ENCODE measurements around the gene ABI2.
A peak's percentile ranks its signal among the peaks of the same experiment; 100 is the strongest.
"Not testable (repeated sequence)": the region's sequence is repeated elsewhere in the genome, so short reads cannot be mapped to it uniquely, and the experiment has no call there.

ABI2 gene

GRCh38 chr2:203328760-203329540 is 756 bp downstream of the ABI2 start:
- Histone ChIP-seq H3K4me3 (ENCODE audit: insufficient read depth, low read depth, low read length) (peak overlapping the region; percentile 84), H3K4me1 (ENCODE audit: control insufficient read depth, insufficient read depth, low read length) (peaks cover 3% of the 10 kb centered on the region), H3K36me3 (ENCODE audit: control insufficient read depth, insufficient read depth, low read length) (no peaks in the 10 kb centered on the region), H3K27ac (ENCODE audit: insufficient read depth, low read depth, low read length, poor library complexity, severe bottlenecking) (peak overlapping the region; percentile 94), H3K27me3 (ENCODE audit: control insufficient read depth, insufficient read depth, low read length, poor library complexity, severe bottlenecking) (no peaks in the 10 kb centered on the region), H3K9me3 (ENCODE audit: control insufficient read depth, low read length) (no peaks in the 10 kb centered on the region)
- 0 to 1% methylated on average over 26 to 31 of the region's 31 CpGs for WGBS, 2 experiments

- Histone ChIP-seq H3K27ac (ENCODE audit: insufficient read depth, low read depth, low read length, poor library complexity, severe bottlenecking) (no peak overlapping the region), H3K4me1 (ENCODE audit: control insufficient read depth, insufficient read depth, low read length) (peaks cover 3% of the 10 kb centered on the region), H3K9me3 (ENCODE audit: control insufficient read depth, low read length) (no peaks in the 10 kb centered on the region), H3K27me3 (ENCODE audit: control insufficient read depth, insufficient read depth, low read length, poor library complexity, severe bottlenecking) (no peaks in the 10 kb centered on the region), H3K36me3 (ENCODE audit: control insufficient read depth, insufficient read depth, low read length) (no peaks in the 10 kb centered on the region), H3K4me3 (ENCODE audit: insufficient read depth, low read depth, low read length) (peak overlapping the region; percentile 84)
These were observed 2.2 kb downstream of the ABI2 start for GRCh38 chr2:203330434-203330833.

DNA sequence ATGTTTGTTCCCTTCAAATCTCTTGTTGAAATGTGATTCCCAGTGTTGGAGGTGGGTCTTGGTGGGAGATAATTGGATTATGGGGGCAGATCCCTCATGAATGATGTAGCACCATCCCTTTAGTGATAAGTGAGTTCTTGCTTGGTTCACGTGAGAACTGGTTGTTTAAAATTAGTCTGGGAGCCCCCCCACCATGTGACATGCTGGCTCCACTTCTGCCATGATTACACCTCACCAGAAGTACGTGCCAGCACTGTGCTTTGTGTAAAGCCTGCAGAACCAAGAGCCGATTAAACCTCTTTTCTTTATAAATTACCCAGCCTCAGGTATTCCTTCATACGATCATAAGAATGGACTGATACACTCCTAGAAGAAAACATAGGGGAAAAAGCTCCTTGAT is 10.1 kb downstream of the ABI2 start:
- H3K27ac ChIP-seq (ENCODE audit: insufficient read depth, low read depth, low read length, poor library complexity, severe bottlenecking): no peak overlapping the region
- no peak overlapping the region for H3K4me3 ChIP-seq (ENCODE audit: insufficient read depth, low read depth, low read length)
- H3K9me3 ChIP-seq (ENCODE audit: control insufficient read depth, low read length): no peaks in the 10 kb centered on the region
- H3K36me3 ChIP-seq (ENCODE audit: control insufficient read depth, insufficient read depth, low read length): peaks cover 5% of the 10 kb centered on the region
- 84 to 89% methylated on average over 3 to 4 of the region's 4 CpGs for WGBS, 2 experiments
- H3K27me3 ChIP-seq (ENCODE audit: control insufficient read depth, insufficient read depth, low read length, poor library complexity, severe bottlenecking): no peaks in the 10 kb centered on the region
- H3K4me1 ChIP-seq (ENCODE audit: control insufficient read depth, insufficient read depth, low read length): peaks cover 8% of the 10 kb centered on the region

DNA sequence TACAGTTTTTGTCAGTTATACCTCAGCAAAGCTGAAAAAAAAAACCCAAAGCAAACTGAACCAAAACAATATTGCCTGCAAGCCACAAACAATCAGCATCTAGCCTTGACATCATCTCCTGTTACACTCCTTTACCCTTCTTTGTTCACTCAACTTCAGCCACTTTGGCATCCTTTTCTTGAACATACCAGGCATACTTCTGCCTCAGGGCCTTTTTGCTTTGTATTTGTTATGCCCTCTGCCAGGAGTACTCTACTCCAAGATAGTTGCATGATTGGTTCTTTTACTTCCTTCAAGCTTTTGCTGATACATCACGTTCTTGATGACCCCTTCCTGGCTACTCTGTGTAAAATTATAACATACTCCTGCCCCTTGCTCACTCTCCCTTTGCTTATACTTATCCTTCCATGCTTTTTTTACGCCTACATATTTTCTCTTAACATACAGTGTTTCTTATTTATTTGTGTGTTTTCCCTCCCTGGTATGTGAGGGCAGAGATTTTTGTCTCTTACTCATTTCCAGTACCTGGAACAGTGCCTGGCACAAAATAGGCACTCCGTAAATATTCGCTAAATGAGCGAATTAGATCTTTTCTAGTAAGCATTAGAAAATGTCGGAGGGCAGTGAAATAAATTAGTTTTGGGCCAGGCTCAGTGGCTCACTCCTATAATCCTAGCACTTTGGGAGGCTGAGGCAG is 12.7 kb downstream of the ABI2 start:
- Histone ChIP-seq H3K9me3 (ENCODE audit: control insufficient read depth, low read length) (no peaks in the 10 kb centered on the region), H3K4me1 (ENCODE audit: control insufficient read depth, insufficient read depth, low read length) (peaks cover 8% of the 10 kb centered on the region), H3K27me3 (ENCODE audit: control insufficient read depth, insufficient read depth, low read length, poor library complexity, severe bottlenecking) (no peaks in the 10 kb centered on the region), H3K27ac (ENCODE audit: insufficient read depth, low read depth, low read length, poor library complexity, severe bottlenecking) (peak overlapping the region; percentile 69), H3K4me3 (ENCODE audit: insufficient read depth, low read depth, low read length) (no peak overlapping the region), H3K36me3 (ENCODE audit: control insufficient read depth, insufficient read depth, low read length) (peaks cover 5% of the 10 kb centered on the region)
- WGBS, 2 experiments: 87 to 90% methylated on average over 5 to 6 of the region's 6 CpGs

GRCh38 chr2:203341741-203342310 is 13.6 kb downstream of the ABI2 start:
- Histone ChIP-seq H3K27me3 (ENCODE audit: control insufficient read depth, insufficient read depth, low read length, poor library complexity, severe bottlenecking) (no peaks in the 10 kb centered on the region), H3K4me1 (ENCODE audit: control insufficient read depth, insufficient read depth, low read length) (peaks cover 8% of the 10 kb centered on the region), H3K4me3 (ENCODE audit: insufficient read depth, low read depth, low read length) (no peak overlapping the region), H3K9me3 (ENCODE audit: control insufficient read depth, low read length) (no peaks in the 10 kb centered on the region), H3K27ac (ENCODE audit: insufficient read depth, low read depth, low read length, poor library complexity, severe bottlenecking) (no peak overlapping the region), H3K36me3 (ENCODE audit: control insufficient read depth, insufficient read depth, low read length) (no peaks in the 10 kb centered on the region)
- 89 to 99% methylated on average over 2 of the region's 2 CpGs for WGBS, 2 experiments

DNA sequence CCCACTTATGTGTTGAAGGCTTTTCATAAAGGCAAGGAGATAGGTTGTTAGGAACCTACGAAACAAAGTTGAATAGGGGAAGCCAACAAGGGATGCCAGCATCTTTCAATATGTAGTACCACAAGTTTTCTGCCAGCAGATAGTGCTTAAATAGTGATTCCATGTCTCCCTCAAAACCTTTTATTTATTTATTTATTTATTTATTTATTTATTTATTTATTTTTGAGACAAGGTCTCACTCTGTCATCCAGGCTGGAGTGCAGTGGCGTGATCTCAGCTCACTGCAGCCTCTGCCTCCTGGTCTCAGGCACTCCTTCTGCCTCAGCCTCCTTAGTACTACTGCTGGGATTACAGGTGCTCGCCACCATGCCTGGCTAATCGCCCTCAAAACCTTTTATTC is 14.2 kb downstream of the ABI2 start:
- H3K36me3 ChIP-seq (ENCODE audit: control insufficient read depth, insufficient read depth, low read length); H3K27ac ChIP-seq (ENCODE audit: insufficient read depth, low read depth, low read length, poor library complexity, severe bottlenecking); H3K4me1 ChIP-seq (ENCODE audit: control insufficient read depth, insufficient read depth, low read length); H3K27me3 ChIP-seq (ENCODE audit: control insufficient read depth, insufficient read depth, low read length, poor library complexity, severe bottlenecking); H3K4me3 ChIP-seq (ENCODE audit: insufficient read depth, low read depth, low read length); H3K9me3 ChIP-seq (ENCODE audit: control insufficient read depth, low read length): not testable (repeated sequence)
- 93 to 97% methylated on average over 4 of the region's 4 CpGs for WGBS, 2 experiments

- H3K4me1 ChIP-seq (ENCODE audit: control insufficient read depth, insufficient read depth, low read length): peaks cover 8% of the 10 kb centered on the region
- H3K27ac ChIP-seq (ENCODE audit: insufficient read depth, low read depth, low read length, poor library complexity, severe bottlenecking): no peak overlapping the region
- WGBS, 2 experiments: 93 to 96% methylated on average over 12 of the region's 12 CpGs
- no peaks in the 10 kb centered on the region for H3K36me3 ChIP-seq (ENCODE audit: control insufficient read depth, insufficient read depth, low read length)
- H3K9me3 ChIP-seq (ENCODE audit: control insufficient read depth, low read length): no peaks in the 10 kb centered on the region
- H3K27me3 ChIP-seq (ENCODE audit: control insufficient read depth, insufficient read depth, low read length, poor library complexity, severe bottlenecking): no peaks in the 10 kb centered on the region
- H3K4me3 ChIP-seq (ENCODE audit: insufficient read depth, low read depth, low read length): no peak overlapping the region
These were observed 16.5 kb downstream of the ABI2 start for GRCh38 chr2:203344667-203345066.

- Histone ChIP-seq H3K27me3 (ENCODE audit: control insufficient read depth, insufficient read depth, low read length, poor library complexity, severe bottlenecking) (no peaks in the 10 kb centered on the region), H3K4me3 (ENCODE audit: insufficient read depth, low read depth, low read length) (no peak overlapping the region), H3K9me3 (ENCODE audit: control insufficient read depth, low read length) (no peaks in the 10 kb centered on the region), H3K4me1 (ENCODE audit: control insufficient read depth, insufficient read depth, low read length) (no peaks in the 10 kb centered on the region), H3K27ac (ENCODE audit: insufficient read depth, low read depth, low read length, poor library complexity, severe bottlenecking) (no peak overlapping the region), H3K36me3 (ENCODE audit: control insufficient read depth, insufficient read depth, low read length) (no peaks in the 10 kb centered on the region)
- no CpG with 5 or more reads among the region's 1 CpG for WGBS, 2 experiments
These were observed 18.4 kb downstream of the ABI2 start for GRCh38 chr2:203346612-203347011.

DNA sequence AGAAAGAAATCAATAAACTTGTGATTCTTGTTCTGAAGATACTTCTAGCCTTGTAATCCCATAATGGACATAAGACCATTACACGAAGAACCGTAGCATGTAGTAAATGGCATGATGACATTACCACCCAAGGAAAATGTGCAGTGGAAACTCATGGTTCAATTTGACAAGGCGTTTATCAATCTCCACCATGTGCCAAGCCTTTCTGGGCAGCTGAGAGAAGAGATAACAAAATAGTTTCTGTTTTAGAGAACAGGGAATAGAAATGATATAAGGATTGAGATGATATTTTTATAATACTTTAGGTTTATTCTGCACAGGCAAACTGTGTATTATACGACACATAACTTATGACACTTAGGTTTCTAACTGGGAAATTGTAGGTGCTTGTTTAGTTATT is 19.2 kb downstream of the ABI2 start:
- no peaks in the 10 kb centered on the region for H3K36me3 ChIP-seq (ENCODE audit: control insufficient read depth, insufficient read depth, low read length)
- no peaks in the 10 kb centered on the region for H3K4me1 ChIP-seq (ENCODE audit: control insufficient read depth, insufficient read depth, low read length)
- H3K4me3 ChIP-seq (ENCODE audit: insufficient read depth, low read depth, low read length): no peak overlapping the region
- 95 to 99% methylated on average over 4 of the region's 4 CpGs for WGBS, 2 experiments
- no peaks in the 10 kb centered on the region for H3K9me3 ChIP-seq (ENCODE audit: control insufficient read depth, low read length)
- H3K27me3 ChIP-seq (ENCODE audit: control insufficient read depth, insufficient read depth, low read length, poor library complexity, severe bottlenecking): no peaks in the 10 kb centered on the region
- no peak overlapping the region for H3K27ac ChIP-seq (ENCODE audit: insufficient read depth, low read depth, low read length, poor library complexity, severe bottlenecking)

DNA sequence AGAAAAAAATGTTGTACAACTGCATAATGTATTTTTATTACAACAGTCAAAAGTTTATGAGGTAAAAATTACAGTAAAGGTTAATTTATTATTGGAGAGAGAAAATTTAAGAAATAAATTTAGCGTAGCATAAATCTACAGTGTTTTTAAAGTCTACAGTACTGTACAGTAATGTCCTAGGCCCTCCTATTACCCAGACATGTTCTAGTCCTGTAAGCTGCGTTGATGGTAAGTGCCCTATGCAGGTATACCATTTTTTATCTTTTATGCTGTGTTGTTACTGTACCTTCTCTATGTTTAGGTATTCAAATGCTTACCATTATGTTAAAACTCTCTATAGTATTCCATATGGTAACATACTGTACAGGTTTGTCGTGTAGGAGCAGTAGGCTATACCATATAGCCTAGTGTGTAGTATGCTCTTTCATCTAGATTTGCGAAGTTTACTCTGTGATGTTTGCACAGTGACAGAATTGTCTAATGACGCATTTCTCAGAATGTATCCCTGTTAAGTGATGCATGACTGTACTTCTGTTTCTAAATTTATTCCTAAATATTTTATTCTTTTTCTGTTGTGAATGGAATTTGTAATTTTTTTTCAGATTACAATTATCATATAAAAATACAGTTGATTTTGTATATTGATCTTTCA is 24.5 kb downstream of the ABI2 start:
- no peaks in the 10 kb centered on the region for H3K4me1 ChIP-seq (ENCODE audit: control insufficient read depth, insufficient read depth, low read length)
- no peaks in the 10 kb centered on the region for H3K36me3 ChIP-seq (ENCODE audit: control insufficient read depth, insufficient read depth, low read length)
- 92 to 96% methylated on average over 5 of the region's 5 CpGs for WGBS, 2 experiments
- no peaks in the 10 kb centered on the region for H3K27me3 ChIP-seq (ENCODE audit: control insufficient read depth, insufficient read depth, low read length, poor library complexity, severe bottlenecking)
- H3K27ac ChIP-seq (ENCODE audit: insufficient read depth, low read depth, low read length, poor library complexity, severe bottlenecking): no peak overlapping the region
- no peaks in the 10 kb centered on the region for H3K9me3 ChIP-seq (ENCODE audit: control insufficient read depth, low read length)
- no peak overlapping the region for H3K4me3 ChIP-seq (ENCODE audit: insufficient read depth, low read depth, low read length)
